GM19099 (cell line): ENCODE results near the gene DEFB121.

Experiments used
- POLR2A ChIP-seq: IDR thresholded peaks from 3 replicates; pipeline ENCODE4 v1.6.1; 2011; ENCODE audit warnings: low read depth; ENCODE audit not compliant: insufficient read length; ENCODE audit errors: extremely low read depth

Gene DEFB121, protein sequence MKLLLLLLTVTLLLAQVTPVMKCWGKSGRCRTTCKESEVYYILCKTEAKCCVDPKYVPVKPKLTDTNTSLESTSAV

DNA sequence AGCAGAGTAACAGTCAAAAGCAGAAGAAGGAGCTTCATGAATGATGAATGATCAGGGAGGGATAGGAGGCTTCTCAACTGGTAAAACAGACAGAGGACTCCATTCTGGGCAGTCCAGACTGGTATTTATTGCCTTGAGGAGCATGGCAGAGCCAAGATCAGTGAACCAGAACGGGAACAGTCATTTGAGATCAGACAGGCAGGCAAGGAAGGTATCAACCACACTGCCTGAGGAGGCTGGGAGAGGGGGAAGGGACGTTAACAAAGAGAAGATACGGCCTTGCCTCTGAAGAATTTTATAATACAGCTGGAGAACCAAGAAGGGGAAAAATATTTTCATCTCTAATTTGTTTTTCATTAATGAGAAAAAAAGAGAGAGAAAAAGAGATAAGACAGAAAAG lies at the start of gene DEFB121:
TSS of gene DEFB121 (minus strand) at position 101 of the 400 bp plus-strand sequence. CDS start at position 38, 63 bp downstream.
- no peak for TF ChIP-seq POLR2A

DNA sequence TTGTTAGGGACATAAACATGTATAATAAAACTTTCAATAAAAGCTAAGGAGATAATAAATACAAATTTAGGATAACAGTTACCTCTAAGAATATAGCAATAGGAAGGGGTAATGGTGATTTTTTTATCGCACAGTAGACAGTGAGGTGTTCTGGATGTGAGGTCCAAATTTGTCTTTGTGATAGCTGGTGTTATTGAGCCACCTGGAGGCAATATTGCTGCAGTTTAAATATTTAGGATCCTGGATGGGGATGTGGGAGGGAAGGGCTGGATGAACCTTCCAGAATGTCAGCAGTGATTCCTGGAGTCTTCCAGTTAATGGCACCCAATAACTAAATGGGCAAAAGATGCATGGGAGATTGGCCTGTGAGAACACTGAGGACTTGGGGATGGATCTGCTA lies 48.3 kb upstream of the DEFB121 start:
- no peak for TF ChIP-seq POLR2A

DNA sequence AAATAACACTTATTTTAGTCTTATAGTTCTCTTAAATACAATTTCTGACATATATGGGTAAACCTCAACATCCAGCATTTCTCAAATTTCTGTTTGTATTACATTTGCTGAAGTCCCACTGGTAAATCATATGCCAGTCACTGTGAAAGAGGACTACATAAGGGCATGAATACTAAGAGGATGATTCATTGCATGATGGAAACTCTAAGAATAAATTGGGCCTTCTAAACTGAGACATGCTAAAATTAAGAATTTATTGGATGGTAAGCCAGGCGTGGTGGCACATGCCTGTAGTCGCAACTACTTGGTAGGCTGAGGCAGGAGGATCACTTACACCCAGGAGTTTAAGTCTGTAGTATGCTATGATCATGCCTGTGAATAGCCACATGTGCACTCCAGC lies 46.6 kb upstream of the DEFB121 start:
- TF ChIP-seq POLR2A: no peak

DNA sequence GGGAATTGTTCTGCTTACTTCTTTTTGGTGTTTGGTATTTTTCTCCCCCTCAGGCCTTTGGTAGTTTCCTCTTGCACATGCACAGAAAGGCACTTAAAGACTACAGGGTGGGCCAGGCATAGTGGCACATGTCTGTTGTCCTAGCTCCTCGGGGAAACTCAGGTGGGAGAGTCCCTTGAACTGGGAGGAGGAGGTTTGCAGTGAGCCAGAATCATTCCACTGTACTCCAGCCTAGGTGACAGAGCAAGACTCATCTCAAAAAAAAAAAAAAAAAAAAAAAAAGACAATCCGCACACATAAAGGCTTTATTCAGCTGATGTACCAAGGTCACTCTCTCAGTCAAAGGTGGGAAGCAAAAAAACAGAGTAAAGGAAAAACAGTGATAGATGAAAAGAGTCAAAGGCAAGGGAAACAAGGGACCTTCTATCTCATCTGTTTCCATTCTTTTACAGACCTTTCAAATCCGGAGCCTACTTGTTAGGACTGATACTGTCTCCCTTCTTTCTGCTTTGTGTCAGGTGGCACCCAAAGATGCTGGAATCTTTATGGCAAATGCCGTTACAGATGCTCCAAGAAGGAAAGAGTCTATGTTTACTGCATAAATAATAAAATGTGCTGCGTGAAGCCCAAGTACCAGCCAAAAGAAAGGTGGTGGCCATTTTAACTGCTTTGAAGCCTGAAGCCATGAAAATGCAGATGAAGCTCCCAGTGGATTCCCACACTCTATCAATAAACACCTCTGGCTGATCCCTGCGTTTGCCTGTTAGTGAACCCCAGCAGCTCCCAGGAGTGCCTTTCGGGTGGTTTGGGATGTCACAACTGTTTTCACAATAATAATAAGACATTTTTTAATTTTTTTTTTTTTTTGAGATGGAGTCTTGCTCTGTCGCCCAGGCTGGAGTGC lies 43.7 kb upstream of the DEFB121 start:
- no peak for TF ChIP-seq POLR2A

DNA sequence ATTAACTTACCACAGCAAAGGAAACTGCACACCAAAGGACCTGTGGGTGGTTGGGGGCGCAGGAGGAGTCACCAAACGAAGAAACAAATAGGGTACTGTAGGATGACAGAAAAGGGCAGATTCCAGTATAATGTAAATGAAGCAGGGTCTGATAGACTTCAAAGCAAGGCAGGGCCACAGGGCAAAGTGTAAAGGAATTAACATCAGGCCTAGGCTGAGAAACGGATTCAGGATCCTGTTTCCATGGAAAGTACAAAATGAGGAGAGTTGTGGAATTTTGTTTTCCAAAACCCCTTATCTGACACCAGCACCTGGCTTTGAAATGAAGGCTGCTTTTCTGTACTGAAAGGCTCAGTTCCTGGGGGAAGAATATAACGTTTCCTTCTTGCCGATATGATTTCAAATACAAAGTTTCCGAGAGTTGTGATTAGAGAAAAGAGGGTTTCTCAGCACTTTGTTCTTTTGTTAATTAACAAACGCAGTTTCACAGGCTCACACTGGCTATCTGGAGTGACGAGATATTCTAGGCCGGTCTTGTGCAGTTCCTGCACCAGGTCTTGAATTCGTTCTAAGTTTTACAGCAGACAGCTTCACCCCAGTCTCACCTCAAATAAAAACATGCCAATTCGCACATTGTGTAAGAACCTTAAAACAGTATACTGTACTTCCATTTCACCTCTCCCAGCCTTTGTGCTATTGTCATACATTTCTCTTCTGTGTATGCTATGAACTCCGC lies 40.2 kb upstream of the DEFB121 start:
- no peak for TF ChIP-seq POLR2A

DNA sequence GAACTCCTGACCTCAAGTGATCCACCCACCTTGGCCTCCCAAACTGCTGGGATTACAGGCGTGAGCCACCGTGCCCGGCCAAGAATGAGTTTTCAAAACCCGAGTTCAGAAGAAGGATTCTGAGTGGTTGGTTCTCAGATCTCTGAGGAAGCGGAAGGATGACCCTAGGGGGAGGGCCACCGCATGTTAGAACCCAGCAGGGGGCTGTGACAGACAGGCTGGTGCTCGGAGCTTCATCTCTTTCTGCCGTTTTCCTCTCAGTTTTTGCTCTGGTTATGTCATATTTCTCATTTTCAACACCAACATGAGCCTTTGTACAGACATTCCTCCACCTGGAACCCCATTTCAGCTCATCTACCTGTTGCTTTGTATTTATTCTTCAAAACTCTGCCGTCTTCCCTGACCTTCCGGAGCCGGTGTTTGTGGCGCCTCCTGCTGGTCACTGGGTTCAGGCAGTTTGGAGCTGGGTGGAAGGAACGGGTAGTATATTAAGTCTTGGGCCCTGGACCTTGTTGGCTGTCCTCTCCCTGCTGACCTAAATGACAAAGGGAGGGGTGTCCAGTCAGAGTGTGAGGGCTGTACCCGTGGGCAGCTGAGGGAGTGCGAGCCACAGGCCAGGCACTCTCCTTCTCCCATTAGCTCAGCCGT lies 34.1 kb upstream of the DEFB121 start, which contains the start of gene DEFB123:
TSS of gene DEFB123 (plus strand) at position 621 of the 648 bp plus-strand sequence. CDS start 67 bp downstream, outside the sequence.
- no peak for TF ChIP-seq POLR2A

DNA sequence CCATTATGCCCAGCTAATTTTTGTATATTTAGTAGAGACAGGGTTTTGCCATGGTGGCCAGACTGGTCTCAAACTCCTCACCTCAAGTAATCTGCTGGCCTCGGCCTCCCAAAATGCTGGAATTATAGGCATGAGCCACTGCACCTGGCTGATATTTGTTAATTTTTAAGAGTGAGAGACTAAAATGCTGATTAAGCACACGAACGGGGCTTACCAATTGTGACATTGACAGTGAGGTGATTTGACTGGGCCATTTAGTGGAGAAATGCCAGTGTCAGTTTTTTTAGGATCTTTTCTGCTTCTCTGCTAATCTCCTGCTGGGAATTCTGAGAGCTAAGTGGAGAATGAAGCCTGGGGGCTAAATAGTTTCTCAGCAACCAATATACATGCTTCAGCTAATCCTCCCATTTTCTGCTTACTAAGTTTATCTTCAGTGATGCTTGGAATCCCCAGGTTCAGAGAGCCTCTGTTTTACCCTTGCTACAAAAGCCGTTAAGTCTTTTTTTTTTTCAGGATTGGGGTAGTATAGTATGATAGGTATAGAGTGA lies 24.6 kb upstream of the DEFB121 start:
- TF ChIP-seq POLR2A: no peak

- TF ChIP-seq POLR2A: no peak
Measured at GRCh38 chr20:31425797-31426196, 19.8 kb upstream of the DEFB121 start.

DNA sequence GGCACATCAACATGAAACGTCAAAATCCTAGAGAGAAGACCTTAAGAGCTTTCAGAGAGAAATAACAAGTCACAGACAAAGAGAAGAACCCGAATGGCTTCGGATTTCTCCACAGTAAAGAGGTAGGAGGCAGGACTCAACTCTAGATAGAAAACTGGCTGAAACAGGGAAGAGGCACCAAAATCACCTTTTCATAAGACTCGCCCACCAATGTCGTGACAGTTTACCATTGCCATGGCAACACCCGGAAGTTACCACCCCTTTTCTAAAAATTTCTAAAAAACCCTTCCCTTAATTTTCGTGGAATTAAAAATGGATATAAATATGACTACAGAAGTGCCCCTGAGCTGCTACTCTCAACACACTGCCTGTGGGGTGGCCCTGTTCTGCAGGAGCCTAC lies 12.3 kb upstream of the DEFB121 start:
- TF ChIP-seq POLR2A: no peak

- TF ChIP-seq POLR2A: no peak
Measured at GRCh38 chr20:31415653-31416052, 9.6 kb upstream of the DEFB121 start.

DNA sequence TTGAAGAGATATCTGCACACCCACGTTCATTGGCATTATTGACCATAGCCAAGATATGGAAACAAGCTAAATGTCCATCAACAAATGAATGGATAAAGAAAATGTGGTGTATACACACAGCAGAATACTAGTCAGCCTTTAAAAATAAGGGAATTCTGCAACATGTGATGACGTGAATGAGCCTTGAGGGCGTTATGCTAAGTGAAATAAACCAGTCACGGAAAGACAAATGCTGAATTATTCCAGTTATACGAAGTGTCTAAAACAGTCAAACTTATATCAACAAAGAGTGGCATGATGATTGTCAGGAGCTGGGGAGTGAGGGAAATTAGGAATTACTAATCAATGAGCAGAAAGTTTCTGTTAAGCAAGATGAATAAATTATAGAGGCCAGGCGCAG lies 8.4 kb upstream of the DEFB121 start:
- no peak for TF ChIP-seq POLR2A

- no peak for TF ChIP-seq POLR2A
Measured at GRCh38 chr20:31410011-31410410, 4.0 kb upstream of the DEFB121 start.

- TF ChIP-seq POLR2A: no peak
Measured at GRCh38 chr20:31403886-31404285, 2.1 kb downstream of the DEFB121 start.

DNA sequence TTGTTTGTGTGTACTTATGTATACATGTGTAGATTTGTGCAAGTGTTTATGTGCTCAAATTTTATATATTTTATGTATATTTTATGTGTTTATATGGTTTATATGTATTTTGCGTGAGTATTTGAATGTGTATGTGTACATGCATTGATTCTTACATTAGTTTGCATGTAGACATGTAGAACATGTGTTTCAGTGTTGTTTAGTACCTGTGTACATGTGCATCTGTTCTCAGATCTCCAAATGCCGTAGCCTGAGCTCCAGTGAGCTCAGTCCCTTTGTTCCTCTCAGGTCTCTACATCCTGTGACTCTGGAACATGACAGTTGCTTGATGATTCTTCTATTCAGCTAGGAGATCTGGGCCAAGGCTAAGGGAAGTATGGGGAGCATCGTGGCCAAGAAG lies 11.1 kb downstream of the DEFB121 start:
- no peak for TF ChIP-seq POLR2A

DNA sequence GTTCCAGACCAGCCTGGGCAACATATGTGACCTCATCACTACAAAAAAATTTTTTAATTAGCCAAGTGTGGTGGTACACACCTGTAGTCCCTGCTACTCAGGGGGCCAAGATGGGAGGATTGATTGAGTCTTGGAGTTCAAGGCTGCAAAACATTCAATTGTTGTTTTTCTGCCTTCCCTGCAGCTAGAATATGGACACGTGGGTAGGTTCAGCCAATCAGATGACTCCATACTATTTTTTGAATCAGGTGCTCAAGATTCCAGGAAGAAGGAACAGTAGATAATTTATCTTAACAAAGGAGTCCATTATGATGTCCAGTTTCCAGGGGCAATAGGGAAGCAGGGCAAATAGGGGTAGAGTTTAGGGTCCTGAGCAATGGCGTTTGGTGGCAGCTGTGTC lies 13.2 kb downstream of the DEFB121 start:
- no peak for TF ChIP-seq POLR2A
